Tibial artery (tissue), 4 donors: Measurements from ENCODE around the gene HDAC7.
A peak's percentile ranks its signal among the peaks of the same experiment; 100 is the strongest.

Experiments
- DNase-seq, 2 donors: peaks; one replicate each; pipeline ENCODE4 v3.0.0-alpha.2; 2019
- H3K27ac ChIP-seq, 2 donors: fragments of 200-600 bp; sonication (generic) in 1 of 2; 1 replicate in 1 of 2; 2 replicates in 1 of 2; pipeline ENCODE4 v1.5.1; 2018 to 2019; ENCODE audit warnings: mild to moderate bottlenecking in 1 of 2
- H3K27me3 ChIP-seq, 2 donors: fragments of 200-600 bp; sonication (generic) in 1 of 2; one replicate each; pipeline versions ENCODE4 v1.5.1 to v1.6.0; 2016 to 2019
- H3K36me3 ChIP-seq, 3 donors: fragments of 200-600 bp; sonication (generic) in 2 of 3; one replicate each; pipeline ENCODE4 v1.5.1; 2016 to 2019; ENCODE audit warnings: mild to moderate bottlenecking in 2 of 3
- H3K4me1 ChIP-seq, 4 donors: fragments of 200-600 bp; sonication (generic) in 2 of 4; 1 replicate in 3 of 4; 2 replicates in 1 of 4; pipeline ENCODE4 v1.5.1; 2016 to 2019
- H3K4me3 ChIP-seq, 2 donors: fragments of 200-600 bp; sonication (generic) in 1 of 2; 1 replicate in 1 of 2; 2 replicates in 1 of 2; pipeline ENCODE4 v1.5.1; 2018 to 2019; ENCODE audit warnings: mild to moderate bottlenecking in 2 of 2
- H3K9me3 ChIP-seq, 3 donors: fragments of 200-600 bp; sonication (generic) in 1 of 3; one replicate each; pipeline ENCODE4 v1.5.1; 2016 to 2019
- CTCF ChIP-seq, 2 experiments: fragments of 200-600 bp in 1 of 2; fragments of 450-650 bp in 1 of 2; IDR thresholded peaks; one replicate each; pipeline ENCODE4 v1.5.1; 2017 to 2019; ENCODE audit warnings: antibody characterized with exemption in 2 of 2, mild to moderate bottlenecking in 1 of 2, moderate library complexity in 1 of 2
- intact Hi-C: fragments of 100-400 bp; cut with DNase I; formaldehyde crosslinking; loops from one replicate; pipeline ENCODE4 v1.15.0; 2023; ENCODE audit warnings: low total_unique reads

The HDAC7 gene

GRCh38 chr12:47824635-47825034 is 4.9 kb upstream of the HDAC7 start:
- peaks cover 15 to 90% (median 77%) of the 10 kb centered on the region in 4 donors for H3K4me1 ChIP-seq
- no peak for TF ChIP-seq CTCF (IDR thresholded peaks at IDR 0.05)
- intact Hi-C loops = no loop called here
- DNase-seq = no peak
- no peaks in the 10 kb centered on the region for H3K36me3 ChIP-seq
- H3K9me3 ChIP-seq = no peaks in the 10 kb centered on the region
- H3K4me3 ChIP-seq = no peak overlapping the region
- H3K27ac ChIP-seq = peak overlapping the region; percentile 91 to 99
- no peaks in the 10 kb centered on the region for H3K27me3 ChIP-seq

GRCh38 chr12:47824198-47824597 is 4.5 kb upstream of the HDAC7 start:
- H3K27me3 ChIP-seq = no peaks in the 10 kb centered on the region
- no peak overlapping the region for H3K4me3 ChIP-seq
- peaks cover 15 to 86% (median 73%) of the 10 kb centered on the region in 4 donors for H3K4me1 ChIP-seq
- H3K36me3 ChIP-seq = no peaks in the 10 kb centered on the region
- no peak for DNase-seq
- no peaks in the 10 kb centered on the region for H3K9me3 ChIP-seq
- TF ChIP-seq CTCF (IDR thresholded peaks at IDR 0.05) = no peak
- intact Hi-C loops = no loop called here
- peak overlapping the region; percentile 91 to 99 for H3K27ac ChIP-seq

GRCh38 chr12:47823422-47824086 is 3.9 kb upstream of the HDAC7 start:
- peaks cover 14 to 80% (median 69%) of the 10 kb centered on the region in 4 donors for H3K4me1 ChIP-seq
- intact Hi-C loops = no loop called here
- H3K9me3 ChIP-seq = no peaks in the 10 kb centered on the region
- DNase-seq = no peak
- no peaks in the 10 kb centered on the region for H3K27me3 ChIP-seq
- H3K36me3 ChIP-seq = no peaks in the 10 kb centered on the region
- TF ChIP-seq CTCF (IDR thresholded peaks at IDR 0.05) = no peak
- H3K27ac ChIP-seq = peak overlapping the region; percentile 91 to 99
- no peak overlapping the region for H3K4me3 ChIP-seq

GRCh38 chr12:47822863-47823262 is 3.2 kb upstream of the HDAC7 start:
- DNase-seq = no peak
- Histone ChIP-seq H3K9me3 (no peaks in the 10 kb centered on the region), H3K27me3 (no peaks in the 10 kb centered on the region), H3K27ac (peak overlapping the region; percentile 91 to 99), H3K4me1 (peaks cover 12 to 80% (median 69%) of the 10 kb centered on the region in 4 donors), H3K36me3 (no peaks in the 10 kb centered on the region), H3K4me3 (no peak overlapping the region)
- intact Hi-C loops = no loop called here
- TF ChIP-seq CTCF (IDR thresholded peaks at IDR 0.05) = no peak

GRCh38 chr12:47822401-47822800 is 2.7 kb upstream of the HDAC7 start:
- DNase-seq = no peak
- no peaks in the 10 kb centered on the region for H3K9me3 ChIP-seq
- H3K4me1 ChIP-seq = peaks cover 12 to 80% (median 69%) of the 10 kb centered on the region in 4 donors
- H3K36me3 ChIP-seq = no peaks in the 10 kb centered on the region
- intact Hi-C loops = no loop called here
- no peak for TF ChIP-seq CTCF (IDR thresholded peaks at IDR 0.05)
- no peaks in the 10 kb centered on the region for H3K27me3 ChIP-seq
- H3K27ac ChIP-seq = peak overlapping the region; percentile 91 to 99
- H3K4me3 ChIP-seq = no peak overlapping the region
